IMR-90 (cell line): ENCODE data around the gene WWC1.

ENCODE experiments used
- MAFK ChIP-seq: IDR thresholded peaks from 2 replicates; pipeline ENCODE4 v1.6.1; 2012; ENCODE audit warnings: low read depth, low read length, improper control_type of control experiment
- POLR2A ChIP-seq: IDR thresholded peaks from 2 replicates; pipeline ENCODE4 v1.6.1; 2012; ENCODE audit warnings: mild to moderate bottlenecking, low read depth, low read length
- SMC3 ChIP-seq: fragments of 150-350 bp; IDR thresholded peaks from 2 replicates; pipeline ENCODE4 v1.6.1; 2016; ENCODE audit warnings: low read depth, mild to moderate bottlenecking, antibody characterized with exemption, low read length, moderate library complexity
- TF ChIP-seq, protein P1 (sequence below): conservative IDR thresholded peaks from 2 replicates; pipeline ENCODE4 v1.5.1; 2012; ENCODE audit warnings: mild to moderate bottlenecking, low read depth, low read length, improper control_type of control experiment

DNA sequence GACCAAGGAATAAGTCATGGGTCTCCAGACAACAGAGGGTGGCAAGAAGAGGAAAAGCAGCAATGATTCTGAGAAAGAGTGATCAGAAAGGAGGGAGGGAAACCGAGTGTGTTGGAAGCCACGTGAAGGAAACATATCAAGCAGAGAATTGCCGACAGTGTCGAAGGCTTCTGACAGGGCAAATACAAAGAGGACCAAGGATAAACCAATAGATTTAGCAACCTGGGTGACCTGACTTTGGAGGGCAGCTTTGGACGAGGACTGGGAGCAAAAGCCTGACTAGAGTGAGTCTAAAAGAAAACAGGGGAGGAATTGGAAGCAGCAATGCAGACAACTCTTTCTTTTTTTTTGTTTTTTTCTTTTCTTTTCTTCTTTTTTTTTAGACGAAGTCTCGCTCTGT, 83.8 kb downstream of the WWC1 start:
- TF ChIP-seq, protein P1, sequence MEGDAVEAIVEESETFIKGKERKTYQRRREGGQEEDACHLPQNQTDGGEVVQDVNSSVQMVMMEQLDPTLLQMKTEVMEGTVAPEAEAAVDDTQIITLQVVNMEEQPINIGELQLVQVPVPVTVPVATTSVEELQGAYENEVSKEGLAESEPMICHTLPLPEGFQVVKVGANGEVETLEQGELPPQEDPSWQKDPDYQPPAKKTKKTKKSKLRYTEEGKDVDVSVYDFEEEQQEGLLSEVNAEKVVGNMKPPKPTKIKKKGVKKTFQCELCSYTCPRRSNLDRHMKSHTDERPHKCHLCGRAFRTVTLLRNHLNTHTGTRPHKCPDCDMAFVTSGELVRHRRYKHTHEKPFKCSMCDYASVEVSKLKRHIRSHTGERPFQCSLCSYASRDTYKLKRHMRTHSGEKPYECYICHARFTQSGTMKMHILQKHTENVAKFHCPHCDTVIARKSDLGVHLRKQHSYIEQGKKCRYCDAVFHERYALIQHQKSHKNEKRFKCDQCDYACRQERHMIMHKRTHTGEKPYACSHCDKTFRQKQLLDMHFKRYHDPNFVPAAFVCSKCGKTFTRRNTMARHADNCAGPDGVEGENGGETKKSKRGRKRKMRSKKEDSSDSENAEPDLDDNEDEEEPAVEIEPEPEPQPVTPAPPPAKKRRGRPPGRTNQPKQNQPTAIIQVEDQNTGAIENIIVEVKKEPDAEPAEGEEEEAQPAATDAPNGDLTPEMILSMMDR = no peak
- TF ChIP-seq SMC3 (no peak), MAFK (no peak), POLR2A (no peak)
